OCI-LY1 (cell line): ENCODE results near the gene ATG7.

Source experiments
- CTCF ChIP-seq: fragments of 200-600 bp; sonication (generic), shearing (Covaris generic); IDR thresholded peaks from 2 replicates; pipeline ENCODE4 v1.5.1; 2017; ENCODE audit warnings: mild to moderate bottlenecking, antibody characterized with exemption, low read length, moderate library complexity, mixed read lengths
- EZH2 ChIP-seq: fragments of 200-600 bp; sonication (generic), shearing (Covaris generic); IDR thresholded peaks from 2 replicates; pipeline ENCODE4 v1.8.0; 2017; ENCODE audit warnings: borderline replicate concordance, mixed run types, mild to moderate bottlenecking, antibody characterized with exemption, low read length, moderate library complexity, mixed read lengths

DNA sequence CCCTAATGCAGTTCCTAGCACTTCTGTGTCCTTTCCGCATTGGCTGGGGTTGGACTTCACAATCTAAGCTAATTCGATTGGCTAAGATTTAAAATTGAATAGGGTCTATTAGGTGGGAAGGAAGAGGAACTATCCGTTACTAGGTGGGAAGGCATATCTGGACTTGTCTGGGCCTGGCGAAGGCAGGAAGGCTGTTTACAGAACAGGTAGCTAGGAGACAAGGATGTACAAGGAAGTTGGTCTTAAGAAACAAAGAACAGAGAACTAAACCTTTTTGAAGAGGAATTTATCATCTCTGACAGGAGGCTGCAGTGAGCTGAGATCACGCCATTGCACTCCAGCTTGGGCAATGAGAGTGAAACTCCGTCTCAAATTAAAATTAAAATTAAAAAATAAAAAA, 17.3 kb upstream of the ATG7 start:
- TF ChIP-seq CTCF = no peak
- no peak for TF ChIP-seq EZH2
